SU-DHL-6 (cell line): ENCODE data around the gene IL21R.

Source experiments
- CTCF ChIP-seq: fragments of 200-600 bp; sonication (generic); IDR thresholded peaks from one replicate; pipeline ENCODE4 v1.5.1; 2017; ENCODE audit warnings: antibody characterized with exemption, mild to moderate bottlenecking, low read length, moderate library complexity; ENCODE audit not compliant: insufficient read depth, poor library complexity, severe bottlenecking
- EZH2phosphoT487 ChIP-seq: fragments of 200-600 bp; sonication (generic), shearing (Covaris generic); conservative IDR thresholded peaks from 2 replicates; pipeline ENCODE4 v1.6.1; 2018; ENCODE audit warnings: mild to moderate bottlenecking, antibody characterized with exemption, low read length, moderate library complexity, mixed read lengths

- TF ChIP-seq CTCF (no peak), EZH2phosphoT487 (no peak)
Observed at GRCh38 chr16:27398894-27399853, 2.8 kb upstream of the IL21R start.
